GM11168 (cell line): ENCODE results near the gene CYP11A1.

Experiments used
- in situ Hi-C: fragments of 300-500 bp; cut with MboI; formaldehyde crosslinking; loops from one replicate; pipeline ENCODE4 v1.12.0; 2022; ENCODE audit warnings: low sequenced_read_pairs; ENCODE audit not compliant: unreplicated experiment

Gene CYP11A1

GRCh38 chr15:74377831-74378766 is 10.7 kb upstream of the CYP11A1 start:
- in situ Hi-C loops = loop anchor here (10.0 kb wide), 2 partner anchors 247 to 457 kb away; no protein-coding TSS in a partner anchor

- in situ Hi-C loops = loop anchor here (10.0 kb wide), 2 partner anchors 248 to 458 kb away; no protein-coding TSS in a partner anchor
Observed at GRCh38 chr15:74376825-74377581, 9.6 kb upstream of the CYP11A1 start.

GRCh38 chr15:74376226-74376625 is 8.8 kb upstream of the CYP11A1 start:
- in situ Hi-C loops = loop anchor here (10.0 kb wide), 2 partner anchors 249 to 459 kb away; no protein-coding TSS in a partner anchor

DNA sequence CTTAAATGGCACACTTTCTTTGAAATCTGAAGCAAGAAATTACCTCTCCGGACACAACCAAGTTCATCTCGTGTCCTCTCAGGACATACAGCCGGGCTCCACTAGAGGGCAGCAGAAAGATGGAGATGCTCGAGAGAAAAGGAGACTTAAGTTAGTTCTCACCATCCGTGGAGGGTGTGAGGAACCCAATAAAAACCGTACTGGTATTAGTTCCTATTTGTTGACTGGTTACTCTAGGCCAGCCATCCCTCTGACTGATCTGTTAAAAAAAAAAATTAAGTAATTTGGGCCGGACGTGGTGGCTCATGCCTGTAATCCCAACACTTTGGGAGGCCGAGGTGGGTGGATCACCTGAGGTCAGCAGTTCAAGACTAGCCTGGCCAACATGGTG is 7.9 kb upstream of the CYP11A1 start:
- in situ Hi-C loops = loop anchor here (10.0 kb wide), 2 partner anchors 250 to 460 kb away; no protein-coding TSS in a partner anchor

DNA sequence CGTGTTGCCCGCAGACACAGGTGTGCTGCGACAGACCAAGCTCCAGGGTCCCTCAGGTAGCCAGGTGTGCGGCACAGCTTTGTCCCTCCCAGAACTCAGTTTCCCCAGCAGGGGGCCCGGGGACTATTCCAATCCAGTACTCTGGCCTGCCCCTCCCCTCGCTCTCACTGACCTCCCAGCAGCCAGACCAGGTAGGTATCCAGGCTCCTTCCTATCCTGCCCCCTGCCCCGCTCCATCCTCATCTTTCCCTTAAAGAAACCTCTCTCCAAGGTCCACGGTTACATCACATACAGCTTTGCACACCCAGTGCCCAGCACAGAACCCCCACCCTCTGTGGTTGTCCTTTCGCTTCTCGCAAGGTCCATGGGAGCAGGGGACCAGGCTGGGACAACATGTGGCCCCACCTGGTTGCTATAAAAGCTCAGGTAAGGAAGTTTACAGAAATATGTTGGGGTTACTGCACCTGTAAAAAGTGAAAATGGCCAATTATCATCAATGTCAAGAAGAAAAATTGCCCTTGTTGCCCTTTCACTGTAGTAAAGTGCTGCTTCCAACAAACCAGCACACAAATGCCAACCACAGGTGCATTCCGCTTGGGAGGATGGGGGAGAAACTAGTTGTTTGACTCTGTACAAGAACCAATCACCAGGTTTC is 7.3 kb upstream of the CYP11A1 start:
- in situ Hi-C loops = loop anchor here (10.0 to 25.0 kb wide), 3 partner anchors 250 to 460 kb away; no protein-coding TSS in a partner anchor

DNA sequence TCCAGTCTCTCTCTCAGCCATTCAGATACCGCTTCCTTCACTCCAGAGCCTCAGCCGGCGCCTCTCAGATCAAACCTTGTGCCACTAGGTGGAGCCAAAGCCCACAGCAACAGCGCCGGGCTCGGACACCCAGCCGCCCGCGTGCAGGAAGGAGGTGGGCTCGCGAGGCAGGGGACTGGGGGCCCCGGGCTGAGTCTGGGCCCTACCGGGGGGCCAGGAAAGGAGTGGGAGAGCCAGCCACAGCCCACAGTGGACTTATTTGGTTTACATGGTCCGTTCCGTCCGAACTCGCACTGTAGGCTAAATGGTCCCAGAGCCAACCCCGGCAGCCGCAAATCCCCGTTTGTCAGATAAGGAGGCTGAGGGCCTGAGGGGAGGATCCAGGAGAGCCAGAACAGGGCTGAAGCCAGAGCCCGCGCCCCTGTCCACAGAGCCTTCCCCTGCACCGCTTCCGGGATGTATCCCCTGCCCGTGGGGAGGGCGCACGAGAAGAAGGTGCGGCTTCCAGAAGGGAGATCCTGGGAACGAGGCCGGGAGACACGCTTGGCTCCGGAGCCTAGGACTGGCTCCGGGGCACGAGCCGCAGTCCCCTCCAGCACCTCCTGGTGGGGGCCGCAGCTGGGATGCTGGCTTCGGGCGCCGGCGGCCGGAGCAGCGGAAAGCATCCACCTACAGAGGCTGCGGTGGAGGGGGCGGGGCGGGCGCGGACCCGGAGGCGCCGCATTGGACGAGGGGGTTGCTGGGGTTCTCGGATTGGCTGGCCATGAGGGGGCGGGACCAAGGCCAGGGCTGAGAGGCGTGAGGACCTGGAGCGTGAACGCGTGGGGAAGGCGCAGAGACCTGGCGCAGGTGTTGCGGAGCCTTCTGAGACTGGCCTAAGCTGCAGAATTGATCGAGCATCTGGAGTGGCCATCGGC is 6.5 kb upstream of the CYP11A1 start:
- in situ Hi-C loops = loop anchor here (10.0 to 25.0 kb wide), 3 partner anchors 251 to 461 kb away; no protein-coding TSS in a partner anchor

- in situ Hi-C loops = loop anchor here (10.0 to 25.0 kb wide), 3 partner anchors 252 to 462 kb away; no protein-coding TSS in a partner anchor
Observed at GRCh38 chr15:74373056-74373650, 5.7 kb upstream of the CYP11A1 start.

GRCh38 chr15:74370471-74370870 is 3.0 kb upstream of the CYP11A1 start:
- in situ Hi-C loops = loop anchor here (10.0 to 25.0 kb wide), 3 partner anchors 254 to 464 kb away; no protein-coding TSS in a partner anchor

DNA sequence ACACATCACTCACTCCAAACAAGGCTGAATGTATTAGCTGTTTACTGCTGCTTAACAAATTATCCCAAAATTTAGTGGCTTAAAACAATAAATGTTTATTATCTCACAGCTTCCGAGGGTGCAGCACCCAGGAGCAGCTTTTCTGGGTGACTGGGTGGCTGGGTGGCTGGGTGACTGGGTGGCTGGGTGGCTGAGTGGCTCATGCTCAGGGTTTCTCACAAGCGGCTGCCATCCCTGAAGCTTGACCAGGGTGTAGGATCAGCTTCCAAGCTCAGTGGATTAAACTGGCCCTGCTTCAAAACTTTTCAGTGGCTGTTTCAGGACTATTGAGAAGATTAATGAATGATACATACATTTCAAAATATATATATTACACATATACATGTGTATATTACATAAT is 2.3 kb upstream of the CYP11A1 start:
- in situ Hi-C loops = loop anchor here (10.0 to 25.0 kb wide), 3 partner anchors 255 to 465 kb away; no protein-coding TSS in a partner anchor

DNA sequence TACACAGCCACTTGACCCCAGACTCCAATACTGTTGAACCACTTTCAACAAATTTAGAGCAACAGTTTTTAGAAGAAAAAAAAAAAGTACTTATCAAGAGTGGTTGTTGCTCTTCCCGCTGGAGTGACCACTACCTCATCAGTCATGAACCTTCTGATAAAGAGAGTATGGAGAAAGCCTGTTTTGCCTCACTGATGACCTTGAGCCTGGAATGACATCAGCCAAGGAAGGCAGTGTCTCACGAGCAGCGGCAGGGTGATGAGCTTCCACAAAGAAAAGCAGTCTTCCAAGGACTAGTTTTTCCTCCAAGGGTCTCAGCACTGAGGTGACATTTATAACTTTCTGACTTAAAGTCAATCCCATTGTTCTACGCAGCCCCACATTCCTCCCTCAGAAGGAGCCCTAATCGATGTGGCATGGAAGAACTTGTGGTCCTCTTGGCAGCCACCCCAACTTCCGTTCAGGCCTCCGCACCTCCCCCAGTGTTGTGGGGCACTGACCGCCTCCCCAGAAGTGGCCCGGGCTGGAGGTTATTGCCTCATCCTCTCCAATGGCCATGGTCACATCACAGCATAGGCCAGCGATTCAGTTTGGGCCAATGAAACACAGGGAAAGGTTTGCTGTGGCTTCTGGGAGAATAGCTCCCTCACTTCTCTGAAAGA is 1.8 kb upstream of the CYP11A1 start:
- in situ Hi-C loops = loop anchor here (25.0 kb wide), 1 partner anchor 393 kb away; no protein-coding TSS in a partner anchor

DNA sequence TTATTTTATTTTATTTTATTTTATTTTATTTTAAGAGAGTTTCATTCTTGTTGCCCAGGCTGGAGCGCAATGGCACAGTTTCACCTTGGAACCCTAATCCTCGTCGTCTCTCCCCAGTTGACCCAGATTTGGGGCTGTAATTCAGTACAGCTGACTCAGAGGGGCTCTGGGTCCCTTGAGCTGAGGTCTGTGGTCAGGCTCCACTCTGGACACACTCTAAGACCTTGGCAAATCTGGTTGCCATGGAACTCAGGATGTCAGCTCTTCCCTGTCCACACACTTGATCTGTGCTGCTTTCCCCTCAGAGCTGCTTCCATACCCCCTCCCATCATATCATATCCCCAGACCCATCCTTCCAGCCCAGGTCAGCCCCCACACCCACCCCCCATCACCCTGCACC is 675 bp upstream of the CYP11A1 start:
- in situ Hi-C loops = loop anchor here (25.0 kb wide), 1 partner anchor 394 kb away; no protein-coding TSS in a partner anchor

DNA sequence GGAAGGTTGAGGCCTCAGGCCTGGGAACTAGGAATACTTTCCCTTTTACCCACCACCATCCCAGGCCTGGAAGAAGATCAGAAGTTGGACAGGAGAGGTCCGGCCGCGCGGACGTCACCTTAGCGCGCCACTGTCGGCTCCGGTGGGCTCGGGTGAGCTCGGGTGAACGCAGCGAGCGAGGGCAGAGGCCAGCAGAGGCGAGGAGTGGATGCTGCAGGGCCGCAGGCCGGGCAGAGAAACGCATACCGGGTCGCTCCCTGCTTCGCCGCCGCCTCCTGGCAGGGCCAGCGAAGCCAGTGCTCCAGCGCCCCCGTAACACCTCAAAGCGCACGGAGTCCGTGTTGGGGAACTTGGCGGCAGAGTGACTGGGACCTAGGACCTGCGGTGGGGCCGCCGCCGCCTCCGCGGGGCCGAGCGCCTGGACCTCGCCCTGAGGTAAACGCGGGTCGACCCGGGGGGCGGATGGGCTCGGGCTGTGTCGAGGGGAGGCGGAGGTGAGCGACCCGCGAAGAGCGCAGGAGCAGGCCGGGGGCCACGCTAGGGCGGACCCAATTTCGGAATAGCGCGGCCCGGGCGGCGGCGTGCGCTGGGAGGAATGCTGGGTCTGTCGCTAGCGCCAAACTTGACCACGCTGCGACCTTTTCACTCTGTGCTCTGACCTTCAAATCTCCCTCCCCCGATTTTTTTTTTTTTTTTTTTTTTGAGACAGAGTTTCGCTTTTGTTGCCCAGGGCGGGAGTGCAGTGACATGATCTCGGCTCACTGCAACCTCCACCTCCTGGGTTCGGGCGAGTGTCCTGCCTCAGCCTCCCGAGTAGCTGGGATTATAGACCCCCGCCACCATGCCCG is 1.6 kb downstream of the CYP11A1 start:
- in situ Hi-C loops = loop anchor here (25.0 kb wide), 1 partner anchor 396 kb away; no protein-coding TSS in a partner anchor

DNA sequence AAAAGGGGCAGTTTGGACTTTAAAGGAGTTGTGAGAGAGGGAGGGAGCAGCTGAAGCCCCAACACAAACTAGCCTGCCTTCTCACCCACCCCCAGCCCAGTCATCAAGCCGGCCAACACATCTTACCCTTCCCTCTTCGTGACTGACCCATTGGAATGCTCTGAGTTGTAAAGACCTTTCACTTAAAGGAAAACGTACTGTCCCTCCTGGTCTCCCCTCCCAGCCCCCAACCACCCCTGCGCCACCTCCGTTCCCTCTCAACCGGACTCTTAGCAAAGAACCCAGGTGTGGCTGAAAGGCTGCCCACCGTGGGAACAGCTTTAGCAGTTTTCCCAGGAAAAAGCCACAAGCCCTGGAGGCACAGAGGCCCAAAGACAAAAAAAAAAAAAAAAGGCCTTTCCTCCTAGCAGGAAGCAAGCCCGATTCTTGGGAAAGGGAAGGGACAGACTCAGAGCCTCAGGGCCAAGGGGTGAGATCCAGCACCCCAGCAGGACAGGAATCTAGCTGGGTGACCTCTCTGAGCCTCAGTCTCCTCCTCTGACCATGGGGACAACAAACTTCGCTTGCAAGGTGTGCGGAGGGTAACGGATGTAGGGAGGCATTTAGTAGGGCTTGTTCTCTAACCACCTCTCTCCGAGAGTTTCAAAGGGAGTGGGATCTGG is 2.4 kb downstream of the CYP11A1 start:
- in situ Hi-C loops = loop anchor here (25.0 kb wide), 1 partner anchor 397 kb away; no protein-coding TSS in a partner anchor

- in situ Hi-C loops = loop anchor here (25.0 kb wide), 1 partner anchor 400 kb away; no protein-coding TSS in a partner anchor
Observed at GRCh38 chr15:74362482-74362881, 5.0 kb downstream of the CYP11A1 start.

- in situ Hi-C loops = loop anchor here (25.0 kb wide), 1 partner anchor 401 kb away; no protein-coding TSS in a partner anchor
Observed at GRCh38 chr15:74360855-74361254, 6.6 kb downstream of the CYP11A1 start.

DNA sequence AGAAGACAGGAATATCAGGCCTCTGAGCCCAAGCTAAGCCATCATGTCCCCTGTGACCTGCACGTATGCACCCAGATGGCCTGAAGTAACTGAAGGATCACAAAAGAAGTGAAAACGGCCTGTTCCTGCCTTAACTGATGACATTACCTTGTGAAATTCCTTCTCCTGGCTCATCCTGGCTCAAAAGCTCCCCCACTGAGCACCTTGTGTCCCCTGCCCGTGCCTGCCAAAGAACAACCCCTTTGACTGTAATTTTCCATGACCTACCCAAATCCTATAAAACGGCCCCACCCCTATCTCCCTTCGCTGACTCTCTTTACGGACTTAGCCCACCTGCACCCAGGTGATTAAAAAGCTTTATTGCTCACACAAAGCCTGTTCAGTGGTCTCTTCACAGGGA is 8.1 kb downstream of the CYP11A1 start:
- in situ Hi-C loops = loop anchor here (25.0 kb wide), 1 partner anchor 403 kb away; no protein-coding TSS in a partner anchor
